Activated B cell treated with CpG ODN at 0.5 μM for 24 hours (primary cell): ENCODE measurements around the gene PPP1R14B. TPM values are rescaled to one million over a fixed set of nuclear protein-coding genes. Genes with fewer than 3 reads are reported as not detected.

Experiments
- ATAC-seq: fragments of 200-7000 bp; cut with Tn5 transposase; one replicate; pipeline ENCODE4 v1.10.0; 2021; ENCODE audit warnings: low read depth, mild to moderate bottlenecking, moderate library complexity
- CTCF ChIA-PET: fragments of 350-600 bp; sonication (Branson Sonifier 250); formaldehyde crosslinking; loops from one replicate; lab custom pipeline; 2021; ENCODE audit warnings: antibody characterized with exemption; lab: Charles Lee
- POLR2A ChIA-PET: fragments of 350-600 bp; sonication (Branson Sonifier 250); formaldehyde crosslinking; loops from one replicate; lab custom pipeline; 2021; ENCODE audit warnings: antibody characterized with exemption; lab: Charles Lee
- DNase-seq: peaks from one replicate; pipeline ENCODE4 v3.0.0; 2022
- H3K27ac Mint-ChIP-seq: one replicate; pipeline ENCODE4 v1.8.0; 2020; ENCODE audit warnings: mixed read lengths
- H3K27me3 Mint-ChIP-seq: one replicate; pipeline ENCODE4 v1.8.0; 2021; ENCODE audit warnings: mixed read lengths
- H3K36me3 Mint-ChIP-seq: one replicate; pipeline ENCODE4 v1.8.0; 2021; ENCODE audit warnings: low read depth, mixed read lengths
- H3K4me1 Mint-ChIP-seq: one replicate; pipeline ENCODE4 v1.8.0; 2021; ENCODE audit warnings: mixed read lengths
- H3K4me3 Mint-ChIP-seq: one replicate; pipeline ENCODE4 v1.8.0; 2020; ENCODE audit warnings: mild to moderate bottlenecking, mixed read lengths
- H3K9me3 Mint-ChIP-seq: one replicate; pipeline ENCODE4 v1.8.0; 2020; ENCODE audit warnings: mixed read lengths
- CTCF ChIP-seq: fragments of 200-600 bp; IDR thresholded peaks from one replicate; pipeline ENCODE4 v1.8.0; 2022; ENCODE audit warnings: antibody characterized with exemption, mild to moderate bottlenecking
- intact Hi-C: fragments of 100-400 bp; cut with micrococcal nuclease; formaldehyde crosslinking; loops from one replicate; pipeline ENCODE4 v1.15.1; 2024
- total RNA-seq: library from RNA; stranded (reverse); gene quantifications from 2 replicates; pipeline ENCODE4 v1.2.3, GENCODE V29; 2022

The PPP1R14B gene
- total RNA-seq, 1 donor from 2014 or later = 112 TPM

- POLR2A ChIA-PET = interaction anchor here (0.5 to 1.5 kb wide), 3 partner anchors 26 to 64 kb away, joined by 3 read pairs; no protein-coding TSS in a partner anchor
- peaks cover 47% of the 10 kb centered on the region for H3K27me3 Mint-ChIP-seq
- H3K36me3 Mint-ChIP-seq = no peaks in the 10 kb centered on the region
- ATAC-seq (peak; percentile 34), DNase-seq (no peak)
- no peak overlapping the region for H3K27ac Mint-ChIP-seq
- CTCF ChIA-PET = interaction anchor here (0.8 to 2.3 kb wide), 4 partner anchors 8 to 88 kb away, joined by 3 to 7 read pairs (median 4); partner anchors contain the start of gene CATSPERZ
- no peak for TF ChIP-seq CTCF
- intact Hi-C loops = no loop called here
- H3K4me1 Mint-ChIP-seq = peaks cover 10% of the 10 kb centered on the region
- H3K9me3 Mint-ChIP-seq = no peaks in the 10 kb centered on the region
- peak overlapping the region; percentile 59 for H3K4me3 Mint-ChIP-seq
Measured at GRCh38 chr11:64292460-64293254, 45.9 kb upstream of the PPP1R14B start.

GRCh38 chr11:64291752-64292459 is 45.2 kb upstream of the PPP1R14B start:
- Mint-ChIP-seq H3K27me3 (peaks cover 40% of the 10 kb centered on the region), H3K27ac (no peak overlapping the region), H3K9me3 (no peaks in the 10 kb centered on the region), H3K4me1 (peaks cover 7% of the 10 kb centered on the region), H3K36me3 (no peaks in the 10 kb centered on the region), H3K4me3 (peak overlapping the region; percentile 59)
- no peak for TF ChIP-seq CTCF
- intact Hi-C loops = no loop called here
- POLR2A ChIA-PET = interaction anchor here (0.5 to 1.5 kb wide), 2 partner anchors 50 to 65 kb away, joined by 3 read pairs; no protein-coding TSS in a partner anchor
- CTCF ChIA-PET = interaction anchor here (0.8 to 1.0 kb wide), 2 partner anchors 9 kb away, joined by 3 to 4 read pairs; partner anchors contain the start of gene CATSPERZ
- no peak for DNase-seq
- ATAC-seq = peak; percentile 55

- ChIA-PET CTCF (interaction anchor here (0.9 kb wide), 1 partner anchor 12 kb away, joined by 3 read pairs; no protein-coding TSS in a partner anchor), POLR2A (no interaction called here)
- Mint-ChIP-seq H3K4me1 (peaks cover 12% of the 10 kb centered on the region), H3K27ac (no peak within 1 kb of the TSS), H3K36me3 (no peaks in the 10 kb centered on the region), H3K9me3 (no peaks in the 10 kb centered on the region), H3K4me3 (peak within 1 kb of the TSS; percentile 41), H3K27me3 (peaks cover 36% of the 10 kb centered on the region)
- DNase-seq (no peak), ATAC-seq (no peak)
- intact Hi-C loops = no loop called here
- no peak for TF ChIP-seq CTCF
Measured at GRCh38 chr11:64291262-64291751, 44.6 kb upstream of the PPP1R14B start, which contains the start of gene KCNK4. TSS of gene KCNK4 (plus strand) at chr11:64291302. CDS start at chr11:64293019, 1,717 bp downstream.

- H3K27me3 Mint-ChIP-seq = peaks cover 30% of the 10 kb centered on the region
- no peak for TF ChIP-seq CTCF
- peaks cover 15% of the 10 kb centered on the region for H3K4me1 Mint-ChIP-seq
- no peaks in the 10 kb centered on the region for H3K36me3 Mint-ChIP-seq
- H3K4me3 Mint-ChIP-seq = peak overlapping the region; percentile 41
- no peaks in the 10 kb centered on the region for H3K9me3 Mint-ChIP-seq
- POLR2A ChIA-PET = interaction anchor here (1.2 kb wide), 1 partner anchor 18 kb away, joined by 3 read pairs; no protein-coding TSS in a partner anchor
- intact Hi-C loops = no loop called here
- CTCF ChIA-PET = interaction anchor here (0.9 to 1.0 kb wide), 2 partner anchors 10 to 12 kb away, joined by 3 read pairs; partner anchors contain the start of gene CATSPERZ
- H3K27ac Mint-ChIP-seq = no peak overlapping the region
- no peak for ATAC-seq
- no peak for DNase-seq
Measured at GRCh38 chr11:64290352-64291261, 43.9 kb upstream of the PPP1R14B start.
